ENCODE measurements around the gene SIM2.

GRCh38 chr21:36694593-36695282 is 4.2 kb upstream of the SIM2 start:
- TF ChIP-seq CTCF (IDR thresholded peaks at IDR 0.05) (no peak), POLR2A (IDR thresholded peaks at IDR 0.05) (no peak)

Measured in testis (tissue), 2 donors.